HepG2 (cell line): ENCODE measurements around the gene NLRP12. TPM values are rescaled to one million over a fixed set of nuclear protein-coding genes. Genes with fewer than 3 reads are reported as not detected.

Experiments
- ATAC-seq: fragments of 200-7000 bp; cut with Tn5 transposase; 3 replicates; pipeline ENCODE4 v1.9.1; 2020; ENCODE audit warnings: mild to moderate bottlenecking, moderate library complexity
- BruUV-seq: library from RNA; stranded (reverse); fragments of 400-500 nt; replicated peaks from 2 replicates; lab custom pipeline; 2021; lab: Mats Ljungman, UMichigan
- CTCF ChIA-PET: fragments of 300-600 bp; formaldehyde crosslinking; extraction: SDS; loops from one replicate; lab custom pipeline; 2021; ENCODE audit warnings: low total read pairs, inconsistent platforms, low intra/inter-chr PET ratio; lab: Yijun Ruan, JAX
- POLR2A ChIA-PET: fragments of 350-600 bp; sonication (Branson Sonifier 250); formaldehyde crosslinking; loops from one replicate; lab custom pipeline; 2020; ENCODE audit warnings: antibody characterized with exemption, inconsistent platforms; lab: Yijun Ruan, JAX
- DNase-seq: peaks from one replicate; pipeline ENCODE4 v3.0.0-alpha.2; 2015; ENCODE audit warnings: low spot score
- FAIRE-seq: peaks from 3 replicates; lab custom pipeline; 2011; peaks lifted over from hg19 to GRCh38; lab: Jason Lieb, UNC
- H2AFZ ChIP-seq: one replicate; pipeline ENCODE4 v1.6.1; 2011; ENCODE audit warnings: low read length, inconsistent platforms
- H3K27ac ChIP-seq: fragments of 300-600 bp; 3 replicates; pipeline ENCODE4 v1.8.0; 2011; ENCODE audit warnings: mixed run types, mild to moderate bottlenecking, mixed read lengths, low read length, inconsistent platforms; ENCODE audit not compliant: insufficient read depth; ENCODE audit errors: extremely low read length
- H3K27me3 ChIP-seq, 2 experiments: fragments of 200-600 bp in 1 of 2; 2 replicates in 1 of 2; 3 replicates in 1 of 2; pipeline versions ENCODE4 v1.6.0 to v1.8.0; 2011; ENCODE audit warnings: low read length in 2 of 2, mild to moderate bottlenecking in 2 of 2, moderate library complexity in 2 of 2, inconsistent platforms in 1 of 2; ENCODE audit not compliant: insufficient read depth in 2 of 2, control insufficient read depth in 1 of 2
- H3K36me3 ChIP-seq, 2 experiments: fragments of 200-600 bp in 1 of 2; replicated peaks in 1 of 2; 2 replicates in 1 of 2; 3 replicates in 1 of 2; pipeline versions ENCODE4 v1.5.1 to v1.8.0; 2011; ENCODE audit warnings: low read length in 2 of 2, inconsistent platforms in 1 of 2; ENCODE audit not compliant: insufficient read depth in 2 of 2, control insufficient read depth in 1 of 2
- H3K4me1 ChIP-seq: 2 replicates; pipeline ENCODE4 v1.5.1; 2012; ENCODE audit warnings: low read length, inconsistent platforms; ENCODE audit not compliant: insufficient read depth
- H3K4me2 ChIP-seq: 2 replicates; pipeline ENCODE4 v1.6.0; 2011; ENCODE audit warnings: low read depth, low read length, inconsistent platforms
- H3K4me3 ChIP-seq, 3 experiments: fragments of 200-600 bp in 1 of 3; sonication (generic), shearing (Covaris generic) in 1 of 3; replicated peaks in 1 of 3; 2 replicates each; pipeline ENCODE4 v1.5.1; 2011 to 2016; ENCODE audit warnings: low read length in 3 of 3, inconsistent platforms in 2 of 3, low read depth in 2 of 3, mild to moderate bottlenecking in 2 of 3, control low read depth in 1 of 3, mixed read lengths in 1 of 3; ENCODE audit not compliant: insufficient read depth in 1 of 3
- H3K79me2 ChIP-seq: one replicate; pipeline ENCODE4 v1.6.1; 2011; ENCODE audit warnings: low read length, inconsistent platforms; ENCODE audit not compliant: insufficient read depth
- H3K9ac ChIP-seq: 2 replicates; pipeline ENCODE4 v1.6.0; 2011; ENCODE audit warnings: mild to moderate bottlenecking, low read depth, low read length, inconsistent platforms; ENCODE audit not compliant: insufficient read depth
- H3K9me3 ChIP-seq: 2 replicates; pipeline ENCODE4 v1.5.1; 2012; ENCODE audit warnings: mild to moderate bottlenecking, low read length
- H4K20me1 ChIP-seq: 2 replicates; pipeline ENCODE4 v1.6.0; 2011; ENCODE audit warnings: inconsistent platforms, mild to moderate bottlenecking, low read length, moderate library complexity; ENCODE audit not compliant: insufficient read depth
- WGBS: methylation state at CpG from one replicate; pipeline ENCODE4 v1.1.6; 2017; ENCODE audit warnings: low lambda C conversion rate; 5-methylcytosine and 5-hydroxymethylcytosine counted together
- in situ Hi-C: cut with HindIII; loops from 2 replicates; pipeline ENCODE4 v1.10.0; 2017; ENCODE audit warnings: low pct_unique_long_range_greater_than_20kb; ENCODE audit not compliant: extremely low pct_ligation_motif_present
- intact Hi-C: fragments of 100-400 bp; cut with micrococcal nuclease; formaldehyde crosslinking; loops from one replicate; pipeline ENCODE4 v1.10.0; 2022; ENCODE audit not compliant: unreplicated experiment
- polyA plus RNA-seq, 8 experiments: library from polyadenylated mRNA; depleted of rRNA in 3 of 8; stranded (reverse) in 7 of 8; unstranded in 1 of 8; fragments of >200 nt; fragmentation: Illumina TruSeq in 4 of 8; extraction: Trizol in 4 of 8; gene quantifications; 2 replicates each; pipeline versions ENCODE4 v1.2.1 to v1.2.3, GENCODE V29; 2011 to 2016; ENCODE audit warnings: low read depth in 4 of 8, missing spikeins in 1 of 8, mixed read lengths in 1 of 8; ENCODE audit not compliant: insufficient read depth in 1 of 8
- total RNA-seq, 5 experiments: library from RNA; depleted of rRNA; stranded (reverse); fragments of >200 nt; fragmentation: Illumina TruSeq; extraction: Trizol; gene quantifications; 2 replicates each; pipeline ENCODE4 v1.2.3, GENCODE V29; 2016; ENCODE audit warnings: low read depth in 1 of 5
- TF ChIP-seq, protein P1 (sequence below): sonication (generic); formaldehyde crosslinking; IDR thresholded peaks from 2 replicates; pipeline ENCODE4 v1.8.0; 2023; ENCODE audit warnings: mild to moderate bottlenecking, missing genetic modification reagents
- TF ChIP-seq, protein P2 (sequence below): IDR thresholded peaks from 2 replicates; pipeline ENCODE4 v1.6.1; 2012; ENCODE audit warnings: low read length, improper control_type of control experiment
- TF ChIP-seq, protein P3 (sequence below): sonication (generic); formaldehyde crosslinking; IDR thresholded peaks from 2 replicates; pipeline ENCODE4 v1.4.0; 2020; ENCODE audit warnings: missing genetic modification reagents

NLRP12 gene
- total and polyA plus RNA-seq, 2 of the 13 experiments (the other 11 are each of a cell fraction or from before 2014, with no cell fraction given), result 0.15 to 0.20 TPM

DNA sequence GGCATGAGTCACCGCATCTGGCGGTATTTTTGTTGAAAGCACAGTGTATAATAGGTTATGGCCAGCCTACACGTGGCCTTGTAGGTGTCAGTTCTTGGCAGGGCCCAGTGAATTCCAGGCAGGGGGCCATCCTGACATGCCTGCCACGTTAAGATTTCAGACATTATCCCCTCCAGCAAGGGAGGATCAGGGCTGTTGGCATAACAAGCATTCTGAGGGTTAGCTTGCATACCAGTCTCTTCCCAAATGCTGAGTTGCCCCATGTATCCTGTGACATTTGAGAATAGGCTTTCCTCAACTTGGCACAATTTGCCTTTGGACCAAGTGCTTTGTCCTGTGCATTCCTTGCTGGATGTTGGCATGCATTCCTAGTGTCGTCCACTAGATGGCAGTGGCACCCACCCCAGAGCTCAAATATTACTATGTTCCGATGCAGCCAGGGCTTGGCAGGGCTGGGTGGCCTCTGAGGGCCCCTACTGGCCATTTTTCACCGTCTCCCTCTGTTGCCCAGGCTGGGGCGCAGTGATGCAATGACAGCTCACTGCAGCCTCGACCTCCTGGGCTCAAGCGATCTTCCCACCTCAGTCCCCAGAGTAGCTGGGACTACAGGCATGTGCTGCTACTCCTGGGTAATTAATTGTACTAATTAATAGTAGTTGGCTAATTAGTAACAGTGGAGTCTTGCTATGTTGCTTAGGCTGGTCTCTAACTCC, 31.2 kb downstream of the NLRP12 start (continued):
- TF ChIP-seq, protein P1, sequence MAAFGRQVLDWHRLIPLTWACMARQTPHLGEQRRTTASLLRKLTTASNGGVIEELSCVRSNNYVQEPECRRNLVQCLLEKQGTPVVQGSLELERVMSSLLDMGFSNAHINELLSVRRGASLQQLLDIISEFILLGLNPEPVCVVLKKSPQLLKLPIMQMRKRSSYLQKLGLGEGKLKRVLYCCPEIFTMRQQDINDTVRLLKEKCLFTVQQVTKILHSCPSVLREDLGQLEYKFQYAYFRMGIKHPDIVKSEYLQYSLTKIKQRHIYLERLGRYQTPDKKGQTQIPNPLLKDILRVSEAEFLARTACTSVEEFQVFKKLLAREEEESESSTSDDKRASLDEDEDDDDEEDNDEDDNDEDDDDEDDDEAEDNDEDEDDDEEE (CRISPR knock-in tag), result no peak

DNA sequence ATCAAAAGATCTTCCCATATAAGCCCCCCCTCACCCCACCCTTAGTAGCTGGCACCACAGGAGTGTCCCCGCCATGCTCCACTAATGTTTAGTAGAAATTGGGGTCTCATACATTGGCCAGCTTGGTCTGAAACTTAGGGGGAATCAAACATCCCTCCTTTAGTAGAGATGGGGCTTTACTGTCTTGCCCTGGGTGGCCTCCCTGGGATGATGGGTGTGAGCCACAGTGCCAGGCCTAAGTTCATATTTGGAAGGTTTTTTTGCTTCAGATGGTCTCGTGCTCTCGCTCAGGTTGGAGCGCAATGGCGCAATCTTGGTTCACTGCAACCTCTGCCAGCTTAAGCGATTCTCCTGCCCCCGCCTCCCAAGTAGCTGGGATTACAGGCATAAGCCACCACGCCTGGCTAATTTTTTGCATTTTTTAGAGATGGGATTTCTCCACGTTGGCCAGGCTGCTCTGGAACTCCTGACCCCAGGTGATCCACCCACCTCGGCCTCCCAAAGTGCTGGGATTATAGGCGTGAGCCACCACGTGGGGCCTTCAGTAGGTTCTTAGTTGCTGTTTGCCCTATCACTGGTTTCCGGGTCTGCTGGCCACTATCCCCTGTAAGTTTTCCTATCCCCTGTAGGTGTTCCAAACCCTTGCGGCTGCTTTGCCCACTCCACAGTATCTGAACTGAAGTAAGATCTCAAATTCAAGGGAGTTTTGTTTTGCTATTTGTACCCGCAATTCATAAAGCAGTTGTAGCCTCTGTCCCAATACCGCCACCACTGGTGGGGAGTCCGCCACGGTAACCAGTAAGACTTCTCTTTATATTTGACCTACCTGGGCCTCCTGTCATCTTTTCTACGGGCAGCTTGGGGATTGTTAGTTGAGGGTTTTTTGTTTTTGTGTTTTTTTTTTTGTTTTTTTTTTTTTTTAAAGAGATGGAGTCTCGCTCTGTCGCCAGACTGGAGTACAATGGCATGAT, 34.1 kb downstream of the NLRP12 start:
- H3K4me2 ChIP-seq, result no peak overlapping the region
- POLR2A ChIA-PET, result no interaction called here
- no peaks in the 10 kb centered on the region for H3K9me3 ChIP-seq
- H3K4me1 ChIP-seq, result peaks cover 44% of the 10 kb centered on the region
- no peak overlapping the region for H2AFZ ChIP-seq
- no peaks in the 10 kb centered on the region for H4K20me1 ChIP-seq
- no peak overlapping the region for H3K9ac ChIP-seq
- in situ Hi-C loops, result no loop called here
- BruUV-seq, result no TSS peak
- DNase-seq, result no peak
- no peaks in the 10 kb centered on the region for H3K79me2 ChIP-seq
- H3K36me3 ChIP-seq, result no peaks in the 10 kb centered on the region
- 73% methylated on average over 20 of the region's 21 CpGs for WGBS
- no peak overlapping the region for H3K27ac ChIP-seq
- no peaks in the 10 kb centered on the region for H3K27me3 ChIP-seq
- no peak overlapping the region for H3K4me3 ChIP-seq
- ATAC-seq, result no peak
- no peak for FAIRE-seq
- CTCF ChIA-PET, result no interaction called here
- intact Hi-C loops, result loop anchor here (5.0 kb wide), 1 partner anchor 232 kb away; no protein-coding TSS in a partner anchor
- TF ChIP-seq, protein P2, sequence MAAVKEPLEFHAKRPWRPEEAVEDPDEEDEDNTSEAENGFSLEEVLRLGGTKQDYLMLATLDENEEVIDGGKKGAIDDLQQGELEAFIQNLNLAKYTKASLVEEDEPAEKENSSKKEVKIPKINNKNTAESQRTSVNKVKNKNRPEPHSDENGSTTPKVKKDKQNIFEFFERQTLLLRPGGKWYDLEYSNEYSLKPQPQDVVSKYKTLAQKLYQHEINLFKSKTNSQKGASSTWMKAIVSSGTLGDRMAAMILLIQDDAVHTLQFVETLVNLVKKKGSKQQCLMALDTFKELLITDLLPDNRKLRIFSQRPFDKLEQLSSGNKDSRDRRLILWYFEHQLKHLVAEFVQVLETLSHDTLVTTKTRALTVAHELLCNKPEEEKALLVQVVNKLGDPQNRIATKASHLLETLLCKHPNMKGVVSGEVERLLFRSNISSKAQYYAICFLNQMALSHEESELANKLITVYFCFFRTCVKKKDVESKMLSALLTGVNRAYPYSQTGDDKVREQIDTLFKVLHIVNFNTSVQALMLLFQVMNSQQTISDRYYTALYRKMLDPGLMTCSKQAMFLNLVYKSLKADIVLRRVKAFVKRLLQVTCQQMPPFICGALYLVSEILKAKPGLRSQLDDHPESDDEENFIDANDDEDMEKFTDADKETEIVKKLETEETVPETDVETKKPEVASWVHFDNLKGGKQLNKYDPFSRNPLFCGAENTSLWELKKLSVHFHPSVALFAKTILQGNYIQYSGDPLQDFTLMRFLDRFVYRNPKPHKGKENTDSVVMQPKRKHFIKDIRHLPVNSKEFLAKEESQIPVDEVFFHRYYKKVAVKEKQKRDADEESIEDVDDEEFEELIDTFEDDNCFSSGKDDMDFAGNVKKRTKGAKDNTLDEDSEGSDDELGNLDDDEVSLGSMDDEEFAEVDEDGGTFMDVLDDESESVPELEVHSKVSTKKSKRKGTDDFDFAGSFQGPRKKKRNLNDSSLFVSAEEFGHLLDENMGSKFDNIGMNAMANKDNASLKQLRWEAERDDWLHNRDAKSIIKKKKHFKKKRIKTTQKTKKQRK, result no peak
- TF ChIP-seq, protein P3, sequence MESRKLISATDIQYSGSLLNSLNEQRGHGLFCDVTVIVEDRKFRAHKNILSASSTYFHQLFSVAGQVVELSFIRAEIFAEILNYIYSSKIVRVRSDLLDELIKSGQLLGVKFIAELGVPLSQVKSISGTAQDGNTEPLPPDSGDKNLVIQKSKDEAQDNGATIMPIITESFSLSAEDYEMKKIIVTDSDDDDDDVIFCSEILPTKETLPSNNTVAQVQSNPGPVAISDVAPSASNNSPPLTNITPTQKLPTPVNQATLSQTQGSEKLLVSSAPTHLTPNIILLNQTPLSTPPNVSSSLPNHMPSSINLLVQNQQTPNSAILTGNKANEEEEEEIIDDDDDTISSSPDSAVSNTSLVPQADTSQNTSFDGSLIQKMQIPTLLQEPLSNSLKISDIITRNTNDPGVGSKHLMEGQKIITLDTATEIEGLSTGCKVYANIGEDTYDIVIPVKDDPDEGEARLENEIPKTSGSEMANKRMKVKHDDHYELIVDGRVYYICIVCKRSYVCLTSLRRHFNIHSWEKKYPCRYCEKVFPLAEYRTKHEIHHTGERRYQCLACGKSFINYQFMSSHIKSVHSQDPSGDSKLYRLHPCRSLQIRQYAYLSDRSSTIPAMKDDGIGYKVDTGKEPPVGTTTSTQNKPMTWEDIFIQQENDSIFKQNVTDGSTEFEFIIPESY (CRISPR knock-in tag), result peak; percentile 96
